PC-9 (cell line): ENCODE measurements around the gene ACSL1.

Source experiments
- CTCF ChIP-seq: fragments of 200-600 bp; sonication (generic); conservative IDR thresholded peaks from 2 replicates; pipeline ENCODE4 v1.6.1; 2017; ENCODE audit warnings: mixed run types, antibody characterized with exemption, mild to moderate bottlenecking, moderate library complexity
- EZH2 ChIP-seq: fragments of 200-600 bp; sonication (generic); IDR thresholded peaks from 2 replicates; pipeline ENCODE4 v1.8.0; 2017; ENCODE audit warnings: antibody characterized with exemption, low read depth

- no peak for TF ChIP-seq CTCF
- no peak for TF ChIP-seq EZH2
These were observed 21.1 kb downstream of the ACSL1 start for GRCh38 chr4:184804621-184805020.
